Common myeloid progenitor, CD34-positive (primary cell): ENCODE results near the gene NAA38.

Experiments
- CTCF ChIA-PET: fragments of 350-600 bp; sonication (Branson Sonifier 250); formaldehyde crosslinking; loops from one replicate; lab custom pipeline; 2021; ENCODE audit warnings: antibody characterized with exemption; lab: Charles Lee
- POLR2A ChIA-PET: fragments of 350-600 bp; sonication (Branson Sonifier 250); formaldehyde crosslinking; loops from one replicate; lab custom pipeline; 2021; ENCODE audit warnings: antibody characterized with exemption; lab: Charles Lee
- DNase-seq, 3 donors: peaks; one replicate each; pipeline versions ENCODE4 v3.0.0 to v3.0.0-alpha.2; 2013
- H3K27ac ChIP-seq, 2 experiments: 1 replicate in 1 of 2; 2 replicates in 1 of 2; pipeline ENCODE4 v1.7.0; 2013; ENCODE audit warnings: inconsistent platforms in 2 of 2, low read length in 2 of 2, mild to moderate bottlenecking in 2 of 2, low read depth in 1 of 2, moderate library complexity in 1 of 2; ENCODE audit not compliant: severe bottlenecking in 2 of 2, insufficient read depth in 1 of 2, poor library complexity in 1 of 2
- H3K27me3 ChIP-seq, 5 experiments: replicated peaks in 2 of 5; 1 replicate in 3 of 5; 2 replicates in 2 of 5; pipeline versions ENCODE4 v1.6.1 to v1.7.0; 2013; ENCODE audit warnings: low read length in 4 of 5, mild to moderate bottlenecking in 2 of 5, moderate library complexity in 2 of 5, inconsistent platforms in 1 of 5; ENCODE audit not compliant: insufficient read depth in 5 of 5, control insufficient read depth in 4 of 5
- H3K36me3 ChIP-seq, 4 experiments: 1 replicate in 2 of 4; 2 replicates in 2 of 4; pipeline versions ENCODE4 v1.6.1 to v1.7.0; 2013; ENCODE audit warnings: low read length in 3 of 4, control low read depth in 1 of 4, mild to moderate bottlenecking in 1 of 4; ENCODE audit not compliant: control insufficient read depth in 4 of 4, insufficient read depth in 4 of 4
- H3K4me1 ChIP-seq, 4 experiments: 1 replicate in 3 of 4; 2 replicates in 1 of 4; pipeline versions ENCODE4 v1.6.1 to v1.7.1; 2013; ENCODE audit warnings: low read length in 3 of 4, mild to moderate bottlenecking in 3 of 4, control low read depth in 1 of 4, inconsistent platforms in 1 of 4, moderate library complexity in 1 of 4; ENCODE audit not compliant: control insufficient read depth in 4 of 4, insufficient read depth in 4 of 4; ENCODE audit errors: control extremely low read depth in 1 of 4
- H3K4me3 ChIP-seq, 7 experiments: 1 replicate in 4 of 7; 2 replicates in 3 of 7; pipeline versions ENCODE4 v1.5.1 to v1.7.0; 2013; ENCODE audit warnings: mild to moderate bottlenecking in 7 of 7, low read length in 6 of 7, moderate library complexity in 6 of 7, inconsistent platforms in 2 of 7, low read depth in 2 of 7, control low read depth in 1 of 7; ENCODE audit not compliant: insufficient read depth in 4 of 7, control insufficient read depth in 1 of 7; ENCODE audit errors: extremely low read depth in 1 of 7
- H3K9me3 ChIP-seq, 5 experiments: 1 replicate in 4 of 5; 2 replicates in 1 of 5; pipeline versions ENCODE4 v1.6.1 to v1.7.1; 2013; ENCODE audit warnings: low read length in 4 of 5, mild to moderate bottlenecking in 2 of 5, inconsistent platforms in 1 of 5, low read depth in 1 of 5, moderate library complexity in 1 of 5; ENCODE audit not compliant: control insufficient read depth in 4 of 5, insufficient read depth in 2 of 5; ENCODE audit errors: control extremely low read depth in 1 of 5
- WGBS: methylation state at CpG from one replicate; pipeline ENCODE4 v1.1.5; 2013; ENCODE audit not compliant: insufficient coverage; 5-methylcytosine and 5-hydroxymethylcytosine counted together

NAA38 gene

GRCh38 chr17:7846063-7846735 is 11.2 kb downstream of the NAA38 start:
- Histone ChIP-seq H3K27ac (no peak overlapping the region), H3K4me3 (no peak overlapping the region), H3K36me3 (peaks cover 8 to 56% (median 35%) of the 10 kb centered on the region in 4 experiments), H3K4me1 (peaks cover under 1 to 40% (median 38%) of the 10 kb centered on the region in 4 experiments), H3K27me3 (no peaks in the 10 kb centered on the region), H3K9me3 (no peaks in the 10 kb centered on the region)
- DNase-seq = no peak
- 98% methylated on average over 16 of the region's 22 CpGs for WGBS
- ChIA-PET POLR2A (interaction anchor here (4.1 kb wide), 1 partner anchor 11 kb away, joined by 37 read pairs; no protein-coding TSS in a partner anchor), CTCF (interaction anchor here (1.0 to 2.8 kb wide), 2 partner anchors 11 to 12 kb away, joined by 3 to 27 read pairs; partner anchors contain the start of genes CYB5D1, KDM6B and NAA38)

GRCh38 chr17:7845359-7846062 is 11.8 kb downstream of the NAA38 start:
- Histone ChIP-seq H3K4me3 (peak overlapping the region in 5 of 7 experiments; percentile 73 to 90 (median 80)), H3K27ac (peak overlapping the region; percentile 94 to 96), H3K27me3 (no peaks in the 10 kb centered on the region), H3K4me1 (peaks cover 7 to 46% (median 44%) of the 10 kb centered on the region in 4 experiments), H3K9me3 (no peaks in the 10 kb centered on the region), H3K36me3 (peaks cover 7 to 55% (median 35%) of the 10 kb centered on the region in 4 experiments)
- WGBS = 94% methylated on average over 12 of the region's 15 CpGs
- CTCF ChIA-PET = interaction anchor here (0.8 to 2.8 kb wide), 10 partner anchors 9 to 29 kb away, joined by 3 to 27 read pairs (median 4); partner anchors contain the start of genes KDM6B and NAA38
- no peak for DNase-seq
- POLR2A ChIA-PET = interaction anchor here (1.0 to 4.1 kb wide), 6 partner anchors 8 to 24 kb away, joined by 3 to 37 read pairs (median 6); partner anchors contain the start of genes KDM6B and NAA38

GRCh38 chr17:7844292-7845154 is 12.8 kb downstream of the NAA38 start:
- CTCF ChIA-PET = interaction anchor here (0.8 to 2.8 kb wide), 14 partner anchors 8 to 28 kb away, joined by 3 to 27 read pairs (median 4); partner anchors contain the start of genes CYB5D1, KDM6B and NAA38
- POLR2A ChIA-PET = interaction anchor here (0.5 to 4.1 kb wide), 8 partner anchors 9 to 166 kb away, joined by 3 to 37 read pairs (median 4); partner anchors contain the start of genes KDM6B and NAA38
- peak; percentile 88 to 91 (median 90) for DNase-seq

DNA sequence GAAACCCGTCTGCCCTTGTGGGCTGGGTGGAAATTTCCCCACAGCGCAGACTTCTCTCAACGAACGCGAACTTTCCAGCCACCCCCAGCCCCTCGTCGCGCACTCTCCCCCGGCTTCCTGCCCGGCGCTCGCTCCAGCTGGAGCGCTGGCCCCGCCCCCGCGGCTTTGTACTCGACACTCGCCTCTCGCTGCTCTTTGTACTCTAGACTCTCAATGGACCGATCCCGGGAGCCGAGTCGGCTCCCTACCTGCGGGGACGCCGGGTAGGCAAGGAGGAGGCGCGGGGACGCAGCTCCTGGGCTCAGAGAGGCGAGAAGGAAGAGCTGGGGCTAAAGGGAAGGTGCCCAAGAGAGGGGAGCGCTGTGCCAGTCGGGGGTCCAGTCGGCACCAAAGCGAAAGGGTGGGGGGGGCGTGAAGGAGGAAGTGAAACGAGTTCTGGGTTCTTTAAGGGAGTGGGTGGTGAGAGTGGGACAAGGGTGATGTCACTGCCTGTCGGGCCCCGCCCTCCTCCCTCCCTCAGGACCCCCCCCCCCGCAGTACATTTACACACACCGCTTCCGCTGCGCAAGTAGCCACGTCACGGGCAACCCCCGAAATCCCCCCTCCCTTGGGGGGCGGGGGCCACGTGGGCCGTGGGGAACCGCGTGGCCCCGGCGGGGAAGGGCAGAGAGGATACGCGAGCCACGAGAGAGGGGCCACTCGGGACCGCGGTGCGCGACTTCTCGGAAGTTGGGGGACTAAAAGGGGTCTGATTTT is 13.6 kb downstream of the NAA38 start:
- peak; percentile 93 to 97 (median 96) for DNase-seq
- Histone ChIP-seq H3K4me3 (peak overlapping the region; percentile 59 to 90 (median 80)), H3K36me3 (peaks cover 2 to 44% (median 25%) of the 10 kb centered on the region in 4 experiments), H3K9me3 (no peaks in the 10 kb centered on the region), H3K27me3 (no peaks in the 10 kb centered on the region), H3K27ac (peak overlapping the region; percentile 94 to 96), H3K4me1 (peaks cover 11 to 63% (median 62%) of the 10 kb centered on the region in 4 experiments)
- POLR2A ChIA-PET = interaction anchor here (0.9 to 4.1 kb wide), 10 partner anchors 8 to 263 kb away, joined by 3 to 37 read pairs (median 6); partner anchors contain the start of genes CYB5D1, KDM6B, NAA38 and TP53
- CTCF ChIA-PET = interaction anchor here (0.8 to 2.5 kb wide), 4 partner anchors 10 to 89 kb away, joined by 3 to 8 read pairs (median 5); partner anchors contain the start of genes CNTROB, CYB5D1, NAA38 and TRAPPC1
- WGBS = under 1% methylated on average over 36 of the region's 61 CpGs

More at GRCh38 chr17:7844292-7845154, 12.8 kb downstream of the NAA38 start:
- H3K36me3 ChIP-seq = peaks cover 5 to 52% (median 31%) of the 10 kb centered on the region in 4 experiments
- H3K4me3 ChIP-seq = peak overlapping the region; percentile 59 to 90 (median 78)
- H3K27ac ChIP-seq = peak overlapping the region; percentile 94 to 96
- 0% methylated on average over 51 of the region's 71 CpGs for WGBS
- no peaks in the 10 kb centered on the region for H3K9me3 ChIP-seq
- no peaks in the 10 kb centered on the region for H3K27me3 ChIP-seq
- H3K4me1 ChIP-seq = peaks cover 11 to 55% (median 53%) of the 10 kb centered on the region in 4 experiments

DNA sequence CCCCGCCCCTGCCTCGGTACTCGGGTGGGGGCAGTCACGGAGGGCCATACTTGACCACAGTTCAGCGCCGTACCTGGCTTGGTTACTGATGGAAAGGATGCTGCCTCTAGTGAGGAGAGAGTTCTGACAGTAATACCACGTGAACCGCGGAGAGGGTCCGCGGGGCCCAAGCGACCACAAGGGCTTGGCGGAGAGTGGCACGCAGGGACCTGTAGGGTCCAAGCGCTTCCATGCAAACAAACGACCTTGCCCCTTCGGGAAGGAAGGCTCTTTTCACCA is 14.2 kb downstream of the NAA38 start:
- 2% methylated on average over 12 of the region's 17 CpGs for WGBS
- peaks cover 11 to 68% (median 66%) of the 10 kb centered on the region in 4 experiments for H3K4me1 ChIP-seq
- CTCF ChIA-PET = interaction anchor here (0.8 to 2.5 kb wide), 4 partner anchors 10 to 89 kb away, joined by 3 to 8 read pairs (median 5); partner anchors contain the start of genes CNTROB, CYB5D1, NAA38 and TRAPPC1
- H3K36me3 ChIP-seq = peaks cover 2 to 40% (median 24%) of the 10 kb centered on the region in 4 experiments
- H3K4me3 ChIP-seq = peak overlapping the region; percentile 49 to 90 (median 80)
- POLR2A ChIA-PET = interaction anchor here (0.9 to 4.1 kb wide), 10 partner anchors 8 to 262 kb away, joined by 3 to 37 read pairs (median 6); partner anchors contain the start of genes CYB5D1, KDM6B, NAA38 and TP53
- H3K27ac ChIP-seq = peak overlapping the region; percentile 94 to 96
- DNase-seq = no peak
- H3K27me3 ChIP-seq = no peaks in the 10 kb centered on the region
- no peaks in the 10 kb centered on the region for H3K9me3 ChIP-seq
